Ascending aorta (tissue), 2 donors: ENCODE measurements around the gene ABCA10. TPM values are rescaled to one million over a fixed set of nuclear protein-coding genes. Genes with fewer than 3 reads are reported as not detected.
A peak's percentile ranks its signal among the peaks of the same experiment; 100 is the strongest.

Source experiments
- DNase-seq, 2 donors: peaks; one replicate each; pipeline ENCODE4 v3.0.0-alpha.2; 2019; ENCODE audit warnings: low spot score in 2 of 2
- H3K27ac ChIP-seq, 2 donors: fragments of 200-600 bp; sonication (generic); one replicate each; pipeline ENCODE4 v1.5.1; 2016 to 2017; ENCODE audit warnings: mild to moderate bottlenecking in 1 of 2
- H3K27me3 ChIP-seq: fragments of 200-600 bp; sonication (generic); one replicate; pipeline ENCODE4 v1.5.1; 2017
- H3K36me3 ChIP-seq, 2 donors: fragments of 200-600 bp; sonication (generic); one replicate each; pipeline ENCODE4 v1.5.1; 2016
- H3K4me1 ChIP-seq, 2 donors: fragments of 200-600 bp; sonication (generic); one replicate each; pipeline ENCODE4 v1.5.1; 2016 to 2017; ENCODE audit warnings: mild to moderate bottlenecking in 1 of 2
- H3K4me3 ChIP-seq, 2 donors: fragments of 200-600 bp; sonication (generic); one replicate each; pipeline ENCODE4 v1.5.1; 2016 to 2017; ENCODE audit warnings: mild to moderate bottlenecking in 1 of 2
- H3K9me3 ChIP-seq, 2 donors: fragments of 200-600 bp; sonication (generic); one replicate each; pipeline ENCODE4 v1.5.1; 2016
- CTCF ChIP-seq, 3 experiments: fragments of 200-600 bp in 2 of 3; fragments of 450-650 bp in 1 of 3; sonication (generic) in 2 of 3; IDR thresholded peaks; one replicate each; pipeline ENCODE4 v1.5.1; 2016 to 2019; ENCODE audit warnings: antibody characterized with exemption in 3 of 3, mild to moderate bottlenecking in 1 of 3, moderate library complexity in 1 of 3
- intact Hi-C: fragments of 100-400 bp; cut with DNase I; formaldehyde crosslinking; loops from one replicate; pipeline ENCODE4 v1.15.1; 2023
- total RNA-seq: library from RNA; depleted of rRNA; stranded (reverse); fragments of >200 nt; gene quantifications from one replicate; pipeline ENCODE4 v1.1.0, GENCODE V29; 2016

The ABCA10 gene
- total RNA-seq, 1 donor from 2014 or later = 6.8 TPM

- H3K9me3 ChIP-seq = no peaks in the 10 kb centered on the region
- no peaks in the 10 kb centered on the region for H3K36me3 ChIP-seq
- intact Hi-C loops = no loop called here
- H3K27me3 ChIP-seq = no peaks in the 10 kb centered on the region
- H3K4me3 ChIP-seq = peak within 1 kb of the TSS; percentile 22 to 35
- no peak for DNase-seq
- TF ChIP-seq CTCF (IDR thresholded peaks at IDR 0.05) = no peak
- H3K27ac ChIP-seq = no peak within 1 kb of the TSS
- H3K4me1 ChIP-seq = no peaks in the 10 kb centered on the region
These were observed 87.0 kb downstream of the ABCA10 start, which contains the start of gene ABCA6 for GRCh38 chr17:69141431-69142174. Gene ABCA6, minus strand, starts transcription at chr17:69141895. Its CDS starts 1,192 bp downstream, at chr17:69140703.

GRCh38 chr17:69134112-69134511 lies 94.5 kb downstream of the ABCA10 start:
- H3K4me1 ChIP-seq = no peaks in the 10 kb centered on the region
- no peaks in the 10 kb centered on the region for H3K27me3 ChIP-seq
- intact Hi-C loops = no loop called here
- peaks cover 0 to 3% of the 10 kb centered on the region in 2 donors for H3K36me3 ChIP-seq
- no peak for TF ChIP-seq CTCF (IDR thresholded peaks at IDR 0.05)
- no peak overlapping the region for H3K4me3 ChIP-seq
- no peak for DNase-seq
- no peak overlapping the region for H3K27ac ChIP-seq
- H3K9me3 ChIP-seq = no peaks in the 10 kb centered on the region

GRCh38 chr17:69130627-69131296 lies 97.9 kb downstream of the ABCA10 start:
- DNase-seq = no peak
- H3K4me1 ChIP-seq = no peaks in the 10 kb centered on the region
- H3K27me3 ChIP-seq = no peaks in the 10 kb centered on the region
- H3K27ac ChIP-seq = no peak overlapping the region
- H3K36me3 ChIP-seq = peaks cover 0 to 3% of the 10 kb centered on the region in 2 donors
- no peak for TF ChIP-seq CTCF (IDR thresholded peaks at IDR 0.05)
- H3K4me3 ChIP-seq = no peak overlapping the region
- H3K9me3 ChIP-seq = no peaks in the 10 kb centered on the region
- intact Hi-C loops = no loop called here

- Histone ChIP-seq H3K27me3 (no peaks in the 10 kb centered on the region), H3K27ac (no peak overlapping the region), H3K4me1 (no peaks in the 10 kb centered on the region), H3K4me3 (no peak overlapping the region), H3K36me3 (no peaks in the 10 kb centered on the region), H3K9me3 (no peaks in the 10 kb centered on the region)
- no peak for DNase-seq
- intact Hi-C loops = no loop called here
- TF ChIP-seq CTCF (IDR thresholded peaks at IDR 0.05) = no peak
These were observed 105.0 kb downstream of the ABCA10 start for GRCh38 chr17:69123626-69124025.

GRCh38 chr17:69122065-69122464 lies 106.6 kb downstream of the ABCA10 start:
- no peak overlapping the region for H3K4me3 ChIP-seq
- intact Hi-C loops = no loop called here

More at GRCh38 chr17:69122065-69122464, 106.6 kb downstream of the ABCA10 start:
- Histone ChIP-seq H3K27ac (no peak overlapping the region), H3K36me3 (no peaks in the 10 kb centered on the region), H3K9me3 (no peaks in the 10 kb centered on the region), H3K4me1 (peaks cover 0 to 2% of the 10 kb centered on the region in 2 donors), H3K27me3 (no peaks in the 10 kb centered on the region)
- DNase-seq = no peak
- TF ChIP-seq CTCF (IDR thresholded peaks at IDR 0.05) = no peak
